HG03097 (cell line): Measurements from ENCODE around the gene ZC3H10.
"Not testable (repeated sequence)": the region's sequence is repeated elsewhere in the genome, so short reads cannot be mapped to it uniquely, and the experiment has no call there.

Experiments used
- ATAC-seq: cut with Tn5 transposase; IDR thresholded peaks from one replicate; pipeline ENCODE4 v1.9.1; 2021; ENCODE audit not compliant: unreplicated experiment, low FRiP score

Gene ZC3H10

DNA sequence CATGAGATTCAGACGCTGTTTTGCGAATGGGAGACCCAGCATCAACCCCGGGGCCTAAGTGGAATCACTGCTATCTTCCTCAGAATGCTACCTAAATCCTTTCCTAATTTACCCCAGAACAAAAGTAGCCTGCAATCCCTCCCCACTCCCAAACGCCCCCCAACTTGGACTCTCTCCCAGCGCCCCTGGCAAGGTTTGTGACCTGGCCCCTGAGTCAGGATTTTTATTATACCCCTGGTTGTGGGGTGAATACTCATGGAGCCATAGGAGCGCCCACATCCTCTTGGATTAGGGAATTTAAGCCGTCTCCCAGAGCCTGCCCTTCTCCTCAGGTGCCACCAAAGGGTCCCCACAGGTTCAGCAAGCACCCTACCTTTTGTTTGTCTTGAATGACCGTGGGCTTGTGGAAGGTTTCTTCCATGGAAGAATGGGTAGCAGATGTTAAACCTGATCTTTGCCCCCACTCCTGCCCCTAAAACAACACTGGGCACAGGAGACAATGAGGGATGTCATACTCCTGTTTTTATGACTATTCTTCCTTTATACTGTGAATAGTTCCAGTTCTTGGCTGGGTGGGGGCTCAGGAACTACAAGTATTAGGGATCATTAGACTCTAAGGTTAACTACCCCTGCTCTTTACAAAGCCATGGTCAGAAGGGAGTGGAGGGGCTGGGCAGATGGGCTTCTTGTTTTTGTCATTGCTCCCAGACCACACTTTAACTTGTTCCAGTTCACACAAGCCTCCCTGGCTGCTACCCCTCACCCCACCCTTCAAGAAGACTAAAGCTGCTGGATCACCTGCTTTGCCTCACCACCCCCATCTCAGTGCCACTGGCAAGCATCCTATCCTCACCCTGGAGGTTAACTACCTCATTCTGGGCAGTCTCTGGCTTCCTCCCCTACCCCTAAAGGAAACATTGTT, 35.0 kb downstream of the ZC3H10 start:
- ATAC-seq = no peak

DNA sequence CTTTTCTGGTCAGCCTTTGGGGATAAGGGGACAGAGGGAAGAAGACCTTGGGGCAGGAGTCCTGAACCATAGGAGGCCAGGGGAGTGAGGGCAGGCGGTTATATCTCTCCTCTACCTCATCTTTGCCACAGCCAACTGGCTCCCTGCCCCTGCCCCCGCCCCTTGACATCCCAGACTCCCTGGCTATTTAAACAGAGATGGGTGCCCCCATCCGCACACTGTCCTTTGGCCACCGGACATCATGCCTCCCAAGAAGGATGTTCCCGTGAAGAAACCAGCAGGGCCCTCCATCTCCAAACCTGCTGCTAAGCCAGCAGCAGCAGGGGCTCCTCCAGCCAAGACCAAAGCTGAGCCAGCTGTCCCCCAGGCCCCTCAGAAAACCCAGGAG, 35.6 kb downstream of the ZC3H10 start:
- ATAC-seq = no peak

DNA sequence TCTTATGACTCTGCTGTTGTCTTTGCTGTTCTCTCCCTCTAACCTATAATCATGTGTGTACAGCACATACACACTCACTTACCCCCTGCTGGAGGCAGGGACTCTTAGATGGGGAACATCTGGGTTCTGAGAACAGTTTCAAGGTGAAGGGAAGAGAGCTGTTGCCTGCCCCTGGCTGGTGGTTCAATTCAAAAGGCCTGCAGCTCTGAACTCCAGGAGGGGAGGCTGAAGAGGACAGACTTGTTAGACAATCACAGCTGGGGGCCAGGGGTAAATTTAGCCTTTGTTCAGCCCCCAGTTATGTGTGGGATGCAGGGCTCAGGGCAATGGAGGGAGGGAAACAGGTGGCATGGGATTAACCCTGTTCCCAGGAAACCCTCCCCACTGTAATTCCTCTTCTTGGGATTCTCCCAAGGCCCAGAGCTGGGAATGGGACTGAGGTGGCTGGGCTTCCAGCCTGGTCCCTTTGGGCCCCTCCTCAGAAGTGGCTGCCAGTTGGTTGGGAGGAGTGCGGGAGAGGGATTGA, 36.2 kb downstream of the ZC3H10 start:
- no peak for ATAC-seq

DNA sequence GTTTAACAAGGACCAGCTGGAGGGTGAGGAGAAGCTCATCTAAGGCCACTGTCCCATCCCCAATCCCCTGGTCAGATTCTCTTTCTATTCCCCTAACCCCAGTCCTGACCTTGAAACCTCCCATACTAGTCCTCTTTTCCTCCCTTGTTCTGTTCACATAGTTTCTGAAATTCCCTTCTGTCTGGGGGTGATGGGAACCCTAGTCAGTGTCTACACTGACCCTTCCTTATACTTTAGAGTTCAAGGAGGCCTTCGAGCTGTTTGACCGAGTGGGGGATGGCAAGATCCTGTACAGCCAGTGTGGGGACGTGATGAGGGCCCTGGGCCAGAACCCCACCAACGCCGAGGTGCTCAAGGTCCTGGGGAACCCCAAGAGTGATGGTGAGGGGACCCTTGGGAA, 36.8 kb downstream of the ZC3H10 start:
- ATAC-seq = no peak

DNA sequence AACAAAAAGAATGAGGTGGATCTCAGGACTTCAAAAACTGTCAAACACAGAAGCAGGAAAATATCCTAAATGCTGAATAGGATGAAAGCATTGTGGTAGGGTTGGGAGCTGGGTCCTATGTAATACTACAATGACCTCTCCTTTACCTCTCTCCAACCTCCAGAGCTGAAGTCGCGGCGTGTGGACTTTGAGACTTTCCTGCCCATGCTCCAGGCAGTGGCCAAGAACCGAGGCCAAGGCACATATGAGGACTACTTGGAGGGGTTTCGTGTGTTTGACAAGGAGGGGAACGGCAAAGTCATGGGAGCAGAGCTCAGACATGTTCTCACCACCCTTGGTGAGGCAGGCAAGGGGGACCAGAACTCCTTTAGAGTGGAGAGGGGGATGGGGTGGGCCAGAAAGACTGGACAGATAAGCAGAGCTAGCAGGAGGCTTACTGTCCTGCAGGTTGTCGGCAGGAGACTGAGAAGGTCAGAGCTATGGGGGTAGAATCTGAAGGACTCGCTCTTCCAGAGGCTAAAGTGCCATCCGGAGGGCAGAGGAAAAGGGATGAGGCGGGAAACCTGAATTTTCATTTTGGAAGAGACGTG, 37.3 kb downstream of the ZC3H10 start:
- ATAC-seq = no peak

DNA sequence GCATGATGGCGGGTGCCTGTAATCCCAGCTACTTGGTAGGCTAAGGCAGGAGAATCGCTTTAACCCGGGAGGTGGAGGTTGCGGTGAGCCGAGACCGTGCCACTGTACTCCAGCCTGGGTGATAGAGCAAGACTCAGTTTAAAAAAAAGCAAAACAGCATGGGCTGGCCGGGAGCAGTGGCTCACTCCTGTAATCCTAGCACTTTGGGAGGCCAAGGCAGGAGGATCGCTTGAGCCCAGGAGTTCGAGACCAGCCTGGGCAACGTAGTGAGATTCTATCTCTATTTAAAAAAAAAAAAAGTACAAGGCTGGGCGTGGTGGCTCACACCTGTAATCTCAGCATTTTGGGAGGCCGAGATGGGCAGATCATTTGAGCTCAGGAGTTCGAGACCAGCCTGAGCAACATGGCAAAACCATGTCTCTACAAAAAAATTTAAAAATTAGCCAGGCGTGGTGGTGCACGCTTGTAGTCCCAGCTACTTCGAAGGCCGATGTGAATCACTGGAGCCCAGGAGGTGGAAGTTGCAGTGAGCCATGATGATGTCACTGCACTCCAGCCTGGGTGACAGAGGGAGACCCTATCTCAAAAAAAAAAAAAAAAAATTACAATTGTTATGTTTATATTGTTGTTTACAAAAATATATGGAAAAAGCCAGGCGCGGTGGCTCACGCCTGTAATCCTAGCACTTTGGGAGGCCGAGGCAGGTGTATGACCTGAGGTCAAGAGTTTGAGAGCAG, 38.6 kb downstream of the ZC3H10 start:
- not testable (repeated sequence) for ATAC-seq

DNA sequence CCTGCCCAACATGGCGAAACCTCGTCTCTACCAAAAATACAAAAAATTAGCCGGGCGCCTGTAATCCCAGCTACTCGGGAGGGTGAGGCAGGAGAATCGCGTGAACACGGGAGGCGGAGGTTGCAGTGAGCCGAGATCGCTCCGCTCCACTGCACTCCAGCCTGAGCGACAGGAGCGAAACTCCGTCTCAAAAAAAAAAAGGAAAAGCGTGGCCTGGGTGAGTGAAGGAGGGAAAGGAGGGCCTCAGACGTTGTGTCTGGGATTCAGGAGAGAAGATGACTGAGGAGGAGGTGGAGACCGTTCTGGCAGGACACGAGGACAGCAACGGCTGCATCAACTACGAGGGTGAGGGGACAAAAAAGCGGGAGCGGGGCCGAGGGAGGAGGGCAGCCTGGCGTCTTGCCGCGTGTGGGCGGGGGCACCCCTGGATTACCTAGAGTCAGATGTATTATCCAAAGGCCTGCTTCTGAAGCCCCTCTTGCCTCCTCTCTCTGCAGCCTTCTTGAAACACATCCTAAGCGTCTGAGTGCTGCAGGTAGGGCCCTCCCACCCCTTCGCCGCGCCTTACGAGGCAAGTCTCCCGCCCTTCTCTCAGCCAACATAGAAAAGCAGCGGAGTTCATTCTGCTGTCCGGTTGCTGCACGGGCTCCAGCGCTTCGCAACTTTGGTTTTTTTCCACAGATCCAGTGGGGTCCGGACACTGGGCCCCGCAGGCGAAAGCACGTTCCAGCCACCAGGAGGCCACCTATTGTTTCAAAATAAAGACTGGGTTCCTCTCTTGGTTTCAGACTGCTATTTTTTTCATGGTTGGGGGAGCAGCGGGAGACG, 39.3 kb downstream of the ZC3H10 start:
- peak; percentile 17 for ATAC-seq

DNA sequence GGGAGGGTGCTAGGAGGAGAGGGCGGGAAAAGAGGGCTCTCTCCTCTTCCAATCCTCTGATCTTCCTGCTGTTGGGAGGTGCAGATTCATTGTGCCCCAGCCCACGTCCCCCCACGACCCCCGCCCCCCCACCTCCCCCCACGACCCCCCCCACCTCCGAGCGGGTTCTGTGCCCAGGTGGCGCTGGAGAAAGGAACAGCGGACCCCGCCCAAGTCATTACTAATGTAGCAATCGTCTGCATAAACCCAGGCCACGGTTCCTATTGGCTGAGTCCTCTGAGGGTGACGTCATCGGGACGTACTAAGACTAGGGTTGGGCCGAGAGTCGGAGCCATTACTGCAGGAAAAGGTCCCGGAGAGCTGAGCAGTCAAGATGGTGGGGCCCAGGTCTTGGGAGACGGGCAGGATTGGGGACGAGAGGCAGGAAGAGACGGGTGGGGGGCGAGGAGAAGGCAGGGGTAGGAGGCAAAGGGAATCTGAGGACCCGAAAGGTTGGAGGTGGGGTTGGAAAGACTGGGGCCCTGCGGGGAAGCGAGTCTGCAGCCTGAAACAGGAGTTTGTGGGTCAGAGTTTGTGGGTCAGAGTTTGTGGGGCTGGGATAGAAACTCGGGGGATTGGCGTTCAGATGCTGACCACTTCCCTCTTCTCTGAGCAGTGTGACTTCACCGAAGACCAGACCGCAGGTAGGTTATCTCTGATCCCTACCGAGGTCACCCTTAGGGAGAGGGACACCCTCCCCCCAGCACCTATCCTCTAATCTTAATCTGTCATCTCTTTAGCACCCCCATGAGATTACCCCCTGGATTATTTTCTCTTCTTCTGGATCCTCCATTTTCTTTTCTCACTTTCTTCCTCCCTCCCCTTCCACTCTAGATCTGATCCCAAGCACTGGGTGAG, 40.2 kb downstream of the ZC3H10 start, which contains the start of gene MYL6:
Gene MYL6, plus strand, starts transcription at position 331 of the 897 bp plus-strand sequence. Its CDS starts 43 bp downstream, at position 374.
- peak; percentile 57 for ATAC-seq

DNA sequence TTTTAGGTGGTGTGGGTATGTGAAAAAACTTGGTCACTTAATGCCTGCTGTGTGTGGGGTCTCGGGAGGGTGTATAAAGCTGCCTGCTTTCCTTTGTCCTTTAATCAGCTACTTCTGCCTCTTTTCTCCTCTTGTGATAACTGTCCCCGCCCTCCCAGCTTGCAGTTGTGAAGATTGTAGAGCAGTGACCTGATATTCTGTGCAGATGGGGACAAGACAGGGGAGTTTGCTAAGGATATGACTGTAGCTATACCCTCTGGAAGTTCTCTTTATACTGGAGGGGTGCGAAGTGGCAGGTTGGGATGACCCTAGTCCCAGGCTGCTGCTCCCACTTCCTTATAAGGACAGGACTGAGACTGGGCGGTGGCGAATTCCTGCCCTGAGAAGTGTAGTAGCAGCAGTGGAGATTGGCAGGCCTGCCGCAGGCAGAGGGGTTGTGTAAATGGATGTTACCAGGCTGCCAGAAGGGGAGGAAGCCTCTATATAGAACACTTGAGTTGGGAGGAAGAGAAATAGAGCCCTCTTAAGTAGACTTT, 40.9 kb downstream of the ZC3H10 start:
- no peak for ATAC-seq

DNA sequence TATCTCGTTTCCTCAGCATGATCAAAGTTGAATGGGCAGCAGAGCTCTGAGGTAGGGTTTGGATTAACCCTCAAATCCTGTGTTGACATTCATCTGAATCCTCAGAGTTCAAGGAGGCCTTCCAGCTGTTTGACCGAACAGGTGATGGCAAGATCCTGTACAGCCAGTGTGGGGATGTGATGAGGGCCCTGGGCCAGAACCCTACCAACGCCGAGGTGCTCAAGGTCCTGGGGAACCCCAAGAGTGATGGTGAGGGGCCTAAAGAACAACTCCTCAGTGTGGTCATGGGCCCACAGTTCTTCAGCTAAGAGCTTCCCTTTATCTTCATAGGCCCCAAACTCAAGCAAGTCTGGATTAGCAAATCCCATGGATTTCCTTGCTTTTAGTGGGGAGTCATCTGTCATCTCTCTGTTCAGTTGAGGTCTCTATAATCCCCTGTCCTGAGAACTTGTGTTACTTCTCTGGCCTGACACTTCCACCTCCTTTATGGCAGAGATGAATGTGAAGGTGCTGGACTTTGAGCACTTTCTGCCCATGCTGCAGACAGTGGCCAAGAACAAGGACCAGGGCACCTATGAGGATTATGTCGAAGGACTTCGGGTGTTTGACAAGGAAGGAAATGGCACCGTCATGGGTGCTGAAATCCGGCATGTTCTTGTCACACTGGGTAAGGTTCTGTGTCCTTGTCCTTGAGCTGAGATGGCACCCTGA, 41.6 kb downstream of the ZC3H10 start:
- ATAC-seq = no peak

DNA sequence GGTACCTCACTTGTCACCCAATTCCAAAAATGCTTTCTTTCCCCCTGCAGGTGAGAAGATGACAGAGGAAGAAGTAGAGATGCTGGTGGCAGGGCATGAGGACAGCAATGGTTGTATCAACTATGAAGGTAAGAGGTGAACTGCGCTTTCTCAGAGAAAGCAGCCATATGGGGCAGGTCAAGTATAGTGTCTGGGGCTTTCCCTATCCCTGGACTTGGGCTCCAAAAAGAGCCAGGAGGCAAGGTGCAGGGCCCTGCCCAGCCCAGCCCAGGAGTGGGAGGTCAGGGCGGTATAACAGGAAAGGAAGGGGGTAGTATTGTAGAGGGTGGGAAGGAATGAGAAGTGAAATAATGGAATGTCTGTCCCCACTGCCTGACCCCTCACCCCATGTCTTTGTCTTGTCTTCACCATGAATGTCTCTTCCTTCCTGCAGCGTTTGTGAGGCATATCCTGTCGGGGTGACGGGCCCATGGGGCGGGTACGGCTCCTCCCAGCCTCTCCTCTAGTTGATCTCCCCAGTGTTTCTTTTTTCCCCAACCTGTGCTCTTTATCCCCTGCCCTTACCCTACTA, 42.2 kb downstream of the ZC3H10 start:
- no peak for ATAC-seq

DNA sequence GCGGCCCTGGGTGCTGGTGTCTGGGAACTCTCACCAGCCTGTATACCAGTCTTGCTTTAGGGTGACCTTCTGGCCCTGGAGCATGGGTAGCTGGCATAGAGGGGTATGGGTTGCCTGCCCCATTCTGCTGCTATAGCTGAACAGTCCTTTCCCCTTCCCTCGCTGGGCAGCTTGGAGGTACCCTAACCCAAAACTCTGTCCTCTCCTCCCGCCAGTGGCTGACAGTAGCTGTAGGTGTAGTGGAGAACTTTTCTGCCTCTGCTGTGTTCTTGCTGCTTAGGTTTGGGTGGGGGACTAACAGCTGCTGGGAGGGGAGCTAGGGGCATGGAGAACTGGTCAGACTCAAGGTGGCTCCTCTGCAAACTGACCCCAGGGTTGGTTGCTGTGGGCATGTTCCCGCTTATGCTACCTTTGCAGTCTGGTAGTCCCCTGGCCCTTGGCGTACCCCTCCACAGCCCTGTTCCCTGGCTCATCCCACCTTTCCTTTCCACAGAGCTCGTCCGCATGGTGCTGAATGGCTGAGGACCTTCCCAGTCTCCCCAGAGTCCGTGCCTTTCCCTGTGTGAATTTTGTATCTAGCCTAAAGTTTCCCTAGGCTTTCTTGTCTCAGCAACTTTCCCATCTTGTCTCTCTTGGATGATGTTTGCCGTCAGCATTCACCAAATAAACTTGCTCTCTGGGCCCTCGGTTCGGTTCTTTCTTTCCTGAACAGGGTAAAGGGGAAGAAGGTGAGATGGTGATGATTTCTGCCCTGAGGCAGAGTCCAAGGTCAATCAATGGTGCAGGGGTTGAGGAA, 43.0 kb downstream of the ZC3H10 start:
- ATAC-seq = no peak

DNA sequence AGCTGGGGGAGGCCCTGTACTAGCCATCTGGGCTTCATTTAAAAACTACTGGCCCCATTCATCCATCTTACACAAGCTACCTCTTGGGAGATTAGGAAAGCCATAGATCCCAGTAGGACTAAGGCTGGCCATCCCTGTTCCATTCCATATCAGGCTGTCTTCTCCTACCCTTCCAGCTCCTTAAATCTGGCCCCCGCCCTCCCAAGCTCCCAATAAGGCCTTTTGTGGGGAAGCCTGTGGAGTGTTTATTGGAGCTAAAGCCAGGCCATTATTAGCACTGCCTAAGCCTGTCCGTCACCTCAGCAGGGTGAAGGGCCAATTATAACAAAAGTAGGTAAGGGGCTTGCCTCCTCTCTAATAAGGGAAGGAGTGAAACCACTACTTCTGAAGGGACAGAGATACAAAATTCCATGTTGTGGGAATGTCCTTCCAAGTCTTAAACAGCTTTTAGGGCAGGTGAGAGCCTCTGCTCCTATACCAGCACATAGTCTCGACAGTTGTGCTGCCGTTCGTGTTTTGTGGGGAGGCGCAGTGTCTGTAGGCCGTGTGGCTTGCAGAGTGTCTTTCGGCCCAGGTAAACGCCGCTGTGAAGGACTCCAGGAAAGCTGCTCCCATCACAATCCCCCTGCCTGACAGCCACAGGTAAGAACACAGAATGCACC, 43.8 kb downstream of the ZC3H10 start:
- no peak for ATAC-seq

DNA sequence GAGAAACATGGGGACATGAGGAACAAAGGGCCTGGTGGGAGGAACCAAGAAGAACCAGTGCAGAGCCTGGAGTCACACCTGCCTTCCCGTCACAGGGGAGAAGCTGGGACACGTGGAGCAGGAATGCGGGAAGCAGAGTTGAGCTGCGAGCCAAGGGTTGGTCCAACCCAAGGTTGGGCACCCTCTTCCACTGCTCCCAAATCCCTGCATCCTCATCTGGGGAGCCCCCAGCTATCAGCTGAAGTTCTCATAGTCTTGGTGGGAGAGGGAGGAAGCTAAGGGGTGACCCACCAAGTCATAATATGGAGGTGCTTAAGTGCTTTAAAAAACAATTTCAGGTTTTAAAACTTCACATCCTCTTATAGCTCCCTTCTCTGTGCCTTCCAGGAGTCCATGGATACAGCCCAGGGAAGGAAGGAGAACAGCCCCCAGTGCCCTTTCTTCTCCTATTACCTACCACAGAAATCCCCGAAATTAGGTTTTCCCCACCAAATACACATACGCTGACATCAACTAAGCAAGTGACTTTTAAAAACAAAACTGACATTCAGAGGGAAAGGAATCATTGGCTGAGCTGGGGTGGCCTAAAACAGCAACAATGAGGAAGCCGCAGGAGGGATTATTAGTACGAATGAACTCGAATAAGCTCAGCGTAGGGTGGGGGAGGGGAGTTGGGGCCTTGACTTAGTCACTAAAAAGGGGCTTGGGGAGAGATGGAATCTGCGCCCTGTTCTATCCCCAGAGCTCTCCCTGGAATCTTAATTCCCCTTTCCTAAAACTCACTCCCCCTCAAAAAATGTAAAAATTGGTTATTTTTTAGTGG, 44.6 kb downstream of the ZC3H10 start:
- no peak for ATAC-seq

DNA sequence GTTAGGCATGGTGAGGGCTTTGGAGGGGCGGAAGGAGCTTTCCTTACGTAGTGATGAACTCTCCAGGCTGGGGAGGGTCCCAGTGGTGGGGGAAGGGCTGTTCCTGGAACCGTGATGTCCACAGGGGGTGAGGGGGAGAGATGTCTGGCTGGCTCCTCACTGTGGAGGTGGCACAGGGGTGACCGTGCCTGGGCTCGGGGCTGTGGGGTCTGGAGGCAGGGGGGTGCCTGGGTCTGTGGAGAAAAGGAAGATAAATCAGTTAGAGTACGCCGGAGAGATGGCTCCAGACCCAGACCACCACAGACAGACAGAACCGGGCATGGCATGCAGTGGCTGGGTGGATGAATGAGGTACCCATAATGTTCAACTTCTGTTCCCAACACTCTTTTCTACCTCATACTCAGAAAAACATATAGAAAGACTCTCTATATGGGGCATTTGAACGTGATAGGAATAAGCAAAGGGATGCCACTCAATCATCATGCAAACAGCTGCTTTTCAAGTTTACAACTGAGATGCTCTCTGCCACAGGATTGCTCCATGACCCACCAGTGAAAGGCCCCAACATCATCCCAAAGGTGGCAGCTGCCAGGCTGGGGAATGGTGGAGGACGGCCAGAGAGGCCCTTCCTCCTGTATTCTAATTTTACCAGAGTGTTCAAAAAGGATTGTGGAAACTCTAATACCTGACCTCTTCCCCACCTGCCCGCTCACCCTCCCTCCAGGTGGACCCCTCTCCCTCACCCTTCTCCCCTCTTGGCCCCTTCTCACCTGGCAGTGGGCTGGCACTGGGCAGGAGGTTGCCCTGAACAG, 45.7 kb downstream of the ZC3H10 start:
- no peak for ATAC-seq
